DOHH2 (cell line): ENCODE results near the gene PPIL3.

Experiments
- CTCF ChIP-seq: fragments of 200-600 bp; sonication (generic); IDR thresholded peaks from one replicate; pipeline ENCODE4 v1.5.1; 2014; ENCODE audit warnings: antibody characterized with exemption, mild to moderate bottlenecking, low read depth, low read length; ENCODE audit not compliant: poor library complexity, severe bottlenecking
- EZH2phosphoT487 ChIP-seq: fragments of 200-600 bp; sonication (generic); IDR thresholded peaks from 2 replicates; pipeline ENCODE4 v1.6.1; 2017; ENCODE audit warnings: borderline replicate concordance, mild to moderate bottlenecking, antibody characterized with exemption, low read length, moderate library complexity, mixed read lengths

GRCh38 chr2:200930947-200931626, 42.2 kb upstream of the PPIL3 start:
- no peak for TF ChIP-seq CTCF
- TF ChIP-seq EZH2phosphoT487: no peak
